GM18511 (cell line): ENCODE data around the gene PHF5A.
"Not testable (repeated sequence)": the region's sequence is repeated elsewhere in the genome, so short reads cannot be mapped to it uniquely, and the experiment has no call there.

Source experiments
- ATAC-seq: cut with Tn5 transposase; IDR thresholded peaks from one replicate; pipeline ENCODE4 v1.9.1; 2021; ENCODE audit warnings: mild to moderate bottlenecking, moderate library complexity; ENCODE audit not compliant: unreplicated experiment

The PHF5A gene

GRCh38 chr22:41488596-41489385 is 20.3 kb upstream of the PHF5A start:
- ATAC-seq, result no peak

DNA sequence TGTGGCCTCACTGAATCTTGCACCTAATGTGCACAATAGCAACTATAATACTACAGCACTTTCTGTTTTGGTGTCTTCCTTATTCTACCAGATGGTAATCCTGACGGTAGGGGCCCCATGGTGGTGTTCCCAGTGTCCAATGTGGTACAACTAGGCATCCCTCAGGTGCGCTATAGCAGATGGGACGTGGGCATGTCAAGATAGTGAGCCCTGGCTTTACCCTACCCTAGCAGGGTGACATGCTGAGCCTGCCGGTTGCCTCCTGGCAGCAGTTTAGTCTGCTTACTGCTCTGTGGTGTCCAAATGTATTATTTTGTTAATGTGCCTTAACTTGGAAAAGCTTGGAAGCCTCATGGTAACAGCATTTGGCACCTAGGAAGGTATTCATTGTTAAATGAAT is 19.6 kb upstream of the PHF5A start:
- ATAC-seq, result no peak

GRCh38 chr22:41487037-41487935 is 18.8 kb upstream of the PHF5A start:
- no peak for ATAC-seq

GRCh38 chr22:41485033-41485432 is 16.5 kb upstream of the PHF5A start:
- ATAC-seq, result no peak

GRCh38 chr22:41482319-41482935 is 13.9 kb upstream of the PHF5A start:
- ATAC-seq, result no peak

DNA sequence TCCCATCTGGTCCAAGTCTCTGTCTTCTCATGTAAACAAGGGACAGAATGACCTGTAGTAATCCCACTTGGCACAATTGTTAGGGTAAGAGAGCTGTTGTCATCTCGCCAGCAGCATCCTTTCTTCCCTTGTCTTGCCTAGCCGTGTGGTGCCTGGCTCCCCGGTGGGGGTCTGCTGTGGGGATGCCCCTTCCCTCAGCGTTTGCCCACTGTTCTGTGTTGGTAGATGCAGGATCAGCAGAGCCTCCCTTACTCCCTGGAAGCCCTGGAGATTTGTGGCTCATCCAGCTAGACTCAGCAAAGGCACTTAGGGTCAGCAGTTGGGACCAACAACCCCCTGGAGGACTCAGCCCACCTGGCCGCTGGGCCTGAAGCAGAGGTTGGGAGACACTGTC is 13.4 kb upstream of the PHF5A start:
- no peak for ATAC-seq

DNA sequence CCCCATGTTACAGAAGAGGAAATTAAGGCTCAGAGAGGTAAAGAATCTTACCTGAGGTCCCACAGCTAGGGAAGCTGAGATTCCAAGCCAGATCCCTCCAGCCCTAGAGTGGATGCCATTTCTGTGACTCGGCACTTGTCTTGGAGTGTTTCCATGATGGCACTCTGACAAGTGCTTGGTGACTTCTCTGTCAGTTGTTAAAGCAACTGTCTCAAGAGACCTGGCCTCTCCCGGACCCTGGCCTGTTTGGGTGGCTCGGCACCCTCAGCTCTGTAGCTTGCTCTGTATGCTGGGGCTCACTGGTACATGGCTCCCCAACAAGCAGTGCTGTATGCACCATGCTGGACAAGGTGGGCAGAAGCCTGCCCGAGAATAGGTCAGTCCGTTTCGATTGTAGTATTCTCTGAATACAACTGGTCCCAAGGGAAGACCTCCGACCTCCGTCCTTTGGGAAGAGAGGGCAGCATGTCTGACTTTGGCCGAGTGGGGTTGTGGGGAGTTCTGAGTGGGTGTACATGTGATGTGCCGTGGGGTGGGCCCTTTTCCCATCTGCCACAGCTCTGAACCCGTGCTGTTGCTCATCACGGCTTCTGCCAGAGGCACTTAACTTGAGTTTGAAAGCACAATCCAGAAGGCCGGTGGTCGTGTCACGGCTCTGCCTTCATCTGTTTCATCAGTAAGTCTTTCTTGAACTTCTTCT is 12.8 kb upstream of the PHF5A start:
- no peak for ATAC-seq

DNA sequence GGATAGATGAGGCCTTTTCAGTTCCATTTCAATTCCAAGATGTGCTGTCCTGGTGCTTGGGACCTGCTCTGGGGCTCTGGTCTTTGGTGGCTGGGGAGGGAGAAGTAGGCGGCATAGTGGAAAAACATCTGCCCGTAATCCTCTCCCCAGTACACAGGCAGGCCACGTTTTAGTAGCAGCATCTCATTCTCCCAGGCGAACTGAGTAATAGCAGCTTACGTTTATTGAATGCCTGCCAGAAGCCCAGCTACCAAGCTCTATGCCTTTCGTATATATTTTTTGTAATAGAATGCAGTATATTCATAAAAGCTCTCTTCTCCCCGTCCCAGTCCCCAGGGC is 11.9 kb upstream of the PHF5A start:
- ATAC-seq, result no peak

DNA sequence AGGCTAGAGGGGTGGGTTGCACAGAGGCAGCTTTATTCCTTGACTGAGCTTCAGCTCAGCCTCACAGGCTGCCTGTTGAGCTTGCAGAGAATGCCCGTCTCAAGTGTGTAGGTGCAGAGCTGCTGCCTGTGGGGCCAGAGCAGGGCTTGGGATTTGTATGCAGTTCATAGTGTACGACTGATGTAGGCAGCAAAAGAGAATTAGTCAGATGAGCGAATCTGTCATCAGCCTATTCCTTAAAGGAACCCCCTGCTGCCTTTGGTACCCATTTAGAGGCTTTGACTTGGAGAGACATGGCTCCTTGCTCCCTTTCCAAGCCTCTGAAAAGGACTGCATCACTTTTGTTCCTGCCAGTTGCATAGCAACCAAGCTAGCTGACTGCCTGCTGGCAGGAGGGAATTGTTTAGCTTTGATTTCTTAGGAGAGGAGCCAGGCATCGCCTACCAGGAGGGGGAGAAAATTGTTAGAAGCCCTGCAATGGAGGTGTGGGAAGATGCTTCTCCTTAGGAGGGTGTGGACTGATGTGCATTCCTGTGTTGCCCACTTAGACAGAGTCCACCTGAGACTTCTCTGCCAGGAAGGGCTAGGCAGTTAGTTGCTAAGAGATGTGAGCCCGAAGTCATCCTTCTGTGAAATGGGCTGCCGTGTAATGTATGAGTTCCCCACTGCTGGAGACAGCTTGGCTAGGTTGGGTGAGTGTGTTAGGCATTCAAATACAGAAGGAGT is 11.3 kb upstream of the PHF5A start:
- no peak for ATAC-seq

DNA sequence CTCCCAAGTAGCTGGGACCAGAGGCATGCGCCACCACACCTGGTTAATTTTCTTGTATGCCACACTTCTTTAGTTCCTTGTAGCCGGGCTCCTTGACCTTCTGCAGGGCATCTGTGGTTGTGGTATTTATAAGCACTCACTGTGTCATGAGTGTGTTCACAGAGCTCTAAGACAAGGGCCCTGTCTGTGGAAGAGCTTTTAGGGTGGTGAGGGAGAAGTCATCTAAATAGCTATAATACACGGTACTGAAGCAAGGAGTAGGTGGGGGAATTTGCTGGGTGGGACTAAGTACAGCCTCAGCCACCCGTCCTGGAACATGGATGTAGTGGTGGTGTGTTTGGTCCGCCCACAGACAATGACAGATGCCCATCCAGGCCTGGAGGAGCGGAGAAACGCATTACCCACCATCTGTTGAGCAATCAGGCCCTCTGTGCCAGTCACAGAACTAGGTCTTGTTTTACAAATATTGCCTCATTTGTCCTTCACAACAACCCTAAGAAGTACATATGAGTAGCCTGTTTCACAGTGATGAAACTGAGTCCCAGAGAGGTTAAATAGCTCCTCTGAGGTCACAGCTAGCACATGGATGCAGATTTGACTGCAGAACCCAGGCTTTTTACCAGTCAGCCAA is 10.5 kb upstream of the PHF5A start:
- no peak for ATAC-seq

GRCh38 chr22:41478473-41478872 is 10.0 kb upstream of the PHF5A start:
- no peak for ATAC-seq

DNA sequence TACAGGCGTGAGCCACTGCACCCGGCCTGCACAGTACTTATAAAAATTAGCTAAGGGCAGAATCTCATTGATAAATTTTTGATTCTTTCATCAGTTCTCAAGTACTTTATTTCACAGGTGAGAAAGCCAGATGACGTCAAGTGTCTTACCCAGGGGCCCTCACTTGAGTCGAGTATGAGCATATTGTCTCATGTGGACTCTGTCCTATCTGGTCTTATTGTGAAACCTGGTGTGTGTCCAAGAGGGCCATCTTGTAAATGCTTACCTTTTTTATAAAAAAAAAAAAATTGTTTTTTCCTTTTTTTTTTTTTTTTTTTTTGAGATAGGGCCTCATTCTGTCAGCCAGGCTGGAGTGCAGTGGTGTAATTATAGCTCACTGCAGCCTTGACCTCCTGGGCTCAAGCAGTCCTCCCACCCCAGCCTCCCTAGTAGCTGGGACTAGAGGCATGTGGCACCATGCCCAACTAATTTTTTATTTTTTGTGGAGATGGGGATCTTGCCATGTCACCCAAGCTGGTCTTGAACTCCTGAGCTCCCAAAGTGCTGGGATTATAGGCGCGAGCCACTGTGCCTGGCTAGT is 6.5 kb upstream of the PHF5A start:
- ATAC-seq, result no peak

GRCh38 chr22:41471568-41471967 is 3.1 kb upstream of the PHF5A start:
- no peak for ATAC-seq

DNA sequence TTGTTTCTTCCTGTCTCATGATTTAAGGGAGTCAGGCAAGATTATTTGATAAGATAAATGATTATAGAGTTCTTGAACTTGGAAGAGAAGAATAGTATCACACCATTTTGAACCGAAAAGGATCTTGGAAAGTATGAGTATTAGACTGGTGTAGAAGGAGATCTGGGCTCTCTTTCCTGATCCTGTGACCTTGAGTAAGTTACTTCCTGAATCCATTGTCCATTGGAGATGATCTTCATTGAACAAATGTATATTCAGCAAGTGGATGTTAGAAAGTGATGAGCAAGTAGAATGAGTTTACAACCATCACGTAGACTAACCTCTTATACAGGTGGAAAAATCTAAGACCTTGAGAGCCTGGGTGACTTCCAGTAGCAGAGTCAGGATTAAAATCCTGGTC is 2.4 kb upstream of the PHF5A start:
- no peak for ATAC-seq

- ATAC-seq, result peak; percentile 30
These were observed 843 bp upstream of the PHF5A start for GRCh38 chr22:41469218-41469851.

GRCh38 chr22:41461901-41462300 is 6.6 kb downstream of the PHF5A start:
- no peak for ATAC-seq

DNA sequence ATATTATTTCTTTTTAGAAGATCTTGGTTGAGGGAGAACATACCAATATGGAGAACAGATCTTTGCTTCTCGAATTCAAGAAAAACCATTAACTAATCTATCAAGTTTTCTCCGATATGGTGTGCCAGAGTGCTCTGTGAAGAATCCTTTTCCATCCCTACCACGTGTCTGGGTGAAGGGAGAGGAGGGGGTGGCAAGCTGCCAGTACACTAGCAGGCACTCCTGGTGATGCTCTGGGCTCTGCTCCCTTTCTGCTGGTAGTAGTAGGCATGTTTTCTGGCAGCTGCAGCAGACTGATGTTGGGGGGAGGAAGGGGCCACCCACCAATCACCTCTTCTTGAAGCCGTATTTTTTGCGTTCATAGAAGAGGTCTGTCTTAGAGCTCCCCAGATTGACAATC is 8.4 kb downstream of the PHF5A start:
- ATAC-seq, result not testable (repeated sequence)

- ATAC-seq, result no peak
These were observed 9.1 kb downstream of the PHF5A start for GRCh38 chr22:41459431-41459830.

DNA sequence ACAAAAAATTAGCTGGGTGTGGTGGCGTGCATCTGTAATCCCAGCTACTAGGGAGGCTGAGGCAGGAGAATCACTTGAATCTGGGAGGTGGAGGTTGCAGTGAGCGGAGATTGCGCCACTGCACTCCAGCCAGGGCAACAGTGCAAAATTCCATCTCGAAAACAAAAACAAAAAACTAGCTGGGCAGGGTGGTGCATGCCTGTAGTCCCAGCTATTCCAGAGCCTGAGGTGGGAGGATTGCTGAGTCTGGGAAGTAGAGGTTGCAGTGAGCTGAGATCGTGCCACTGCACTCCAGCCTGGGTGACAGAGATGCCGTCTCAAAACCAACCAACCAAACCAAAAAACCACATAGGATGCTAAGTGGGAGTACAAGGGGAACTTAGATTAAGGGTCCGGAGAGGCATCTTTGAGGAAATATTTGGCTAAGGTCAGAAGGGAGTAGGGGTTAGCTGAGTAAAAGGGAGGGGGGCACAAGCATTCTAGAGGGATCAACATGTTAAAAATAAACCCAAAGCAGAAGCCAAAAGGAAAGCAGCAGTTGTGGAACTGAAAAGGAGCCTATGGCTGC is 10.2 kb downstream of the PHF5A start:
- no peak for ATAC-seq
